HepG2 (cell line): ENCODE data around the gene TMEM87A. TPM values are rescaled to one million over a fixed set of nuclear protein-coding genes. Genes with fewer than 3 reads are reported as not detected.

Experiments used
- ATF1 ChIP-seq: IDR thresholded peaks from 2 replicates; pipeline ENCODE4 v1.6.1; 2016; ENCODE audit warnings: mild to moderate bottlenecking, control low read depth
- FOXC1 ChIP-seq: sonication (generic); formaldehyde crosslinking; IDR thresholded peaks from 2 replicates; pipeline ENCODE4 v1.8.0; 2022; ENCODE audit warnings: mild to moderate bottlenecking, missing genetic modification reagents, borderline replicate concordance
- ZNF121 ChIP-seq: sonication (generic); formaldehyde crosslinking; IDR thresholded peaks from 2 replicates; pipeline ENCODE4 v1.5.0; 2020; ENCODE audit warnings: mild to moderate bottlenecking, missing genetic modification reagents
- ZNF232 ChIP-seq: sonication (generic); formaldehyde crosslinking; IDR thresholded peaks from 2 replicates; pipeline ENCODE4 v1.4.0; 2020; ENCODE audit warnings: missing genetic modification reagents, borderline replicate concordance
- ZNF816 ChIP-seq: sonication (generic); formaldehyde crosslinking; IDR thresholded peaks from 2 replicates; pipeline ENCODE4 v1.8.0; 2022; ENCODE audit warnings: missing genetic modification reagents, mild to moderate bottlenecking, borderline replicate concordance
- polyA plus RNA-seq, 8 experiments: library from polyadenylated mRNA; depleted of rRNA in 3 of 8; stranded (reverse) in 7 of 8; unstranded in 1 of 8; fragments of >200 nt; fragmentation: Illumina TruSeq in 4 of 8; extraction: Trizol in 4 of 8; gene quantifications; 2 replicates each; pipeline versions ENCODE4 v1.2.1 to v1.2.3, GENCODE V29; 2011 to 2016; ENCODE audit warnings: low read depth in 4 of 8, missing spikeins in 1 of 8, mixed read lengths in 1 of 8; ENCODE audit not compliant: insufficient read depth in 1 of 8
- total RNA-seq, 5 experiments: library from RNA; depleted of rRNA; stranded (reverse); fragments of >200 nt; fragmentation: Illumina TruSeq; extraction: Trizol; gene quantifications; 2 replicates each; pipeline ENCODE4 v1.2.3, GENCODE V29; 2016; ENCODE audit warnings: low read depth in 1 of 5
- TF ChIP-seq, protein P1 (sequence below): IDR thresholded peaks from 2 replicates; pipeline ENCODE4 v1.6.1; 2012; ENCODE audit warnings: low read length, improper control_type of control experiment
- TF ChIP-seq, protein P2 (sequence below): sonication (generic); formaldehyde crosslinking; IDR thresholded peaks from 2 replicates; pipeline ENCODE4 v1.8.0; 2023; ENCODE audit warnings: mild to moderate bottlenecking, missing genetic modification reagents
- TF ChIP-seq, protein P3 (sequence below): sonication (generic); formaldehyde crosslinking; IDR thresholded peaks from 2 replicates; pipeline ENCODE4 v1.4.0; 2020; ENCODE audit warnings: missing genetic modification reagents, mild to moderate bottlenecking, borderline replicate concordance
- TF ChIP-seq, protein P4 (sequence below): sonication (generic); formaldehyde crosslinking; IDR thresholded peaks from 2 replicates; pipeline ENCODE4 v1.5.1; 2020; ENCODE audit warnings: missing genetic modification reagents, mild to moderate bottlenecking, borderline replicate concordance
- TF ChIP-seq, protein P5 (sequence below): sonication (generic); formaldehyde crosslinking; IDR thresholded peaks from 2 replicates; pipeline ENCODE4 v1.5.1; 2020; ENCODE audit warnings: mild to moderate bottlenecking, missing genetic modification reagents, moderate library complexity
- TF ChIP-seq, protein P6 (sequence below): sonication (generic); formaldehyde crosslinking; IDR thresholded peaks from 2 replicates; pipeline ENCODE4 v1.5.0; 2020; ENCODE audit warnings: missing genetic modification reagents

TMEM87A gene
- total and polyA plus RNA-seq, 2 of the 13 experiments (the other 11 are each of a cell fraction or from before 2014, with no cell fraction given), result 20.2 to 42.8 TPM

DNA sequence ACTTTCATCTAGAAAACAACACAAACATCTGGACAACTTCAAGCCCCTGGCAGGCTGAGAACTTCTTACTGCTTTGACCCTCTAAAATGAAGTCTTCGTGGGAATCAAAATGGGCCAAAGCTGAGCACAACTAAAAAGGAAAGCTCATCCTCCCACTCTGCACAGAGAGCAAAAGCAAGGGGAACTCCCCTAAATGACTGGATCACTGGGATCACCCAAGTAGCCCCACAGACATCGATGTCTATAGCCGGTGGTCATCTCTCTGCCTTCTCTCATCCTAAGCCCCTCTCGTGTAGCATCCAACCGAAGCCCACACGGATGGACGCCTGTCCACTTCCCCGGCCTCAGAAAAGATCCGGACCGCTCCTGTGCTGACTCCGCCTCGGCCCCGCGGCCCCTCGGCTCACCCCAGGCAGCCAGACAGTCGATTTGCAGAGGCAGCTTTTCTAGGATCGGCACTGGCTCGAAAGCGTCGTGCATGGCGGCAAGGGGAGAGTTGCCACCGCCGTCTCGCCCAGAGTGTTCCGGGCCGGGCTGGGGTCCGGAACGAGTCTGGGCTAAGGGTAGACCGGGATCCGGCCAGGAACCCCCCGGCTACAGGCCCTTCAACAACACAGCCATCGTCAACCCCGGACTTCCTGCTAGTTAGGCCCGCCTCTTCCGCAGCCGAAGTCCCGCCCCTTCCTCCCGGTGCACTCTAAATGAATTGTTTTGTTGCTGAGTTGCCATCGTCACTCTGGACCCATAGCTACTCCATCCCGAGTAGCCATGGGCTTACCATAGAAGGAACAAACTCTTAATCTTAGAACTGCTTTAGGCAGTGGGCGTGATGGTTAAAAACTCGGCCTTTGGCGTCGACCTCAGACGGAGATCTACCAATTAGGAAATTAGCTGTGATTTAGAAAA is 65.3 kb downstream of the TMEM87A start, which contains the start of gene VPS39 (continued):
- TF ChIP-seq, protein P1, sequence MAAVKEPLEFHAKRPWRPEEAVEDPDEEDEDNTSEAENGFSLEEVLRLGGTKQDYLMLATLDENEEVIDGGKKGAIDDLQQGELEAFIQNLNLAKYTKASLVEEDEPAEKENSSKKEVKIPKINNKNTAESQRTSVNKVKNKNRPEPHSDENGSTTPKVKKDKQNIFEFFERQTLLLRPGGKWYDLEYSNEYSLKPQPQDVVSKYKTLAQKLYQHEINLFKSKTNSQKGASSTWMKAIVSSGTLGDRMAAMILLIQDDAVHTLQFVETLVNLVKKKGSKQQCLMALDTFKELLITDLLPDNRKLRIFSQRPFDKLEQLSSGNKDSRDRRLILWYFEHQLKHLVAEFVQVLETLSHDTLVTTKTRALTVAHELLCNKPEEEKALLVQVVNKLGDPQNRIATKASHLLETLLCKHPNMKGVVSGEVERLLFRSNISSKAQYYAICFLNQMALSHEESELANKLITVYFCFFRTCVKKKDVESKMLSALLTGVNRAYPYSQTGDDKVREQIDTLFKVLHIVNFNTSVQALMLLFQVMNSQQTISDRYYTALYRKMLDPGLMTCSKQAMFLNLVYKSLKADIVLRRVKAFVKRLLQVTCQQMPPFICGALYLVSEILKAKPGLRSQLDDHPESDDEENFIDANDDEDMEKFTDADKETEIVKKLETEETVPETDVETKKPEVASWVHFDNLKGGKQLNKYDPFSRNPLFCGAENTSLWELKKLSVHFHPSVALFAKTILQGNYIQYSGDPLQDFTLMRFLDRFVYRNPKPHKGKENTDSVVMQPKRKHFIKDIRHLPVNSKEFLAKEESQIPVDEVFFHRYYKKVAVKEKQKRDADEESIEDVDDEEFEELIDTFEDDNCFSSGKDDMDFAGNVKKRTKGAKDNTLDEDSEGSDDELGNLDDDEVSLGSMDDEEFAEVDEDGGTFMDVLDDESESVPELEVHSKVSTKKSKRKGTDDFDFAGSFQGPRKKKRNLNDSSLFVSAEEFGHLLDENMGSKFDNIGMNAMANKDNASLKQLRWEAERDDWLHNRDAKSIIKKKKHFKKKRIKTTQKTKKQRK, result no peak
- TF ChIP-seq, protein P2, sequence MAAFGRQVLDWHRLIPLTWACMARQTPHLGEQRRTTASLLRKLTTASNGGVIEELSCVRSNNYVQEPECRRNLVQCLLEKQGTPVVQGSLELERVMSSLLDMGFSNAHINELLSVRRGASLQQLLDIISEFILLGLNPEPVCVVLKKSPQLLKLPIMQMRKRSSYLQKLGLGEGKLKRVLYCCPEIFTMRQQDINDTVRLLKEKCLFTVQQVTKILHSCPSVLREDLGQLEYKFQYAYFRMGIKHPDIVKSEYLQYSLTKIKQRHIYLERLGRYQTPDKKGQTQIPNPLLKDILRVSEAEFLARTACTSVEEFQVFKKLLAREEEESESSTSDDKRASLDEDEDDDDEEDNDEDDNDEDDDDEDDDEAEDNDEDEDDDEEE, result 0 out of 2 replicates have a peak, but pooled peaks have one; percentile 29
- TF ChIP-seq ZNF816 (no peak), ZNF121 (no peak), ATF1 (CRISPR knock-in tag) (no peak), FOXC1 (CRISPR knock-in tag) (no peak), ZNF232 (CRISPR knock-in tag) (0 out of 2 replicates have a peak, but pooled peaks have one; percentile 34)
- TF ChIP-seq, protein P3, sequence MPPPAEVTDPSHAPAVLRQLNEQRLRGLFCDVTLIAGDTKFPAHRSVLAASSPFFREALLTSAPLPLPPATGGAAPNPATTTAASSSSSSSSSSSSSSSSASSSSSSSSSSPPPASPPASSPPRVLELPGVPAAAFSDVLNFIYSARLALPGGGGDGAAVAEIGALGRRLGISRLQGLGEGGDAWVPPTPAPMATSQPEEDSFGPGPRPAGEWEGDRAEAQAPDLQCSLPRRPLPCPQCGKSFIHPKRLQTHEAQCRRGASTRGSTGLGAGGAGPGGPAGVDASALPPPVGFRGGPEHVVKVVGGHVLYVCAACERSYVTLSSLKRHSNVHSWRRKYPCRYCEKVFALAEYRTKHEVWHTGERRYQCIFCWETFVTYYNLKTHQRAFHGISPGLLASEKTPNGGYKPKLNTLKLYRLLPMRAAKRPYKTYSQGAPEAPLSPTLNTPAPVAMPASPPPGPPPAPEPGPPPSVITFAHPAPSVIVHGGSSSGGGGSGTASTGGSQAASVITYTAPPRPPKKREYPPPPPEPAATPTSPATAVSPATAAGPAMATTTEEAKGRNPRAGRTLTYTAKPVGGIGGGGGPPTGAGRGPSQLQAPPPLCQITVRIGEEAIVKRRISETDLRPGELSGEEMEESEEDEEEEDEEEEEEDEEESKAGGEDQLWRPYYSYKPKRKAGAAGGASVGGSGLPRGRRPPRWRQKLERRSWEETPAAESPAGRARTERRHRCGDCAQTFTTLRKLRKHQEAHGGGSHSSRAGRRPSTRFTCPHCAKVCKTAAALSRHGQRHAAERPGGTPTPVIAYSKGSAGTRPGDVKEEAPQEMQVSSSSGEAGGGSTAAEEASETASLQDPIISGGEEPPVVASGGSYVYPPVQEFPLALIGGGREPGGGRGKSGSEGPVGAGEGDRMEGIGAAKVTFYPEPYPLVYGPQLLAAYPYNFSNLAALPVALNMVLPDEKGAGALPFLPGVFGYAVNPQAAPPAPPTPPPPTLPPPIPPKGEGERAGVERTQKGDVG (CRISPR knock-in tag), result no peak; the same call in 1 of the 2 replicates
- TF ChIP-seq, protein P4, sequence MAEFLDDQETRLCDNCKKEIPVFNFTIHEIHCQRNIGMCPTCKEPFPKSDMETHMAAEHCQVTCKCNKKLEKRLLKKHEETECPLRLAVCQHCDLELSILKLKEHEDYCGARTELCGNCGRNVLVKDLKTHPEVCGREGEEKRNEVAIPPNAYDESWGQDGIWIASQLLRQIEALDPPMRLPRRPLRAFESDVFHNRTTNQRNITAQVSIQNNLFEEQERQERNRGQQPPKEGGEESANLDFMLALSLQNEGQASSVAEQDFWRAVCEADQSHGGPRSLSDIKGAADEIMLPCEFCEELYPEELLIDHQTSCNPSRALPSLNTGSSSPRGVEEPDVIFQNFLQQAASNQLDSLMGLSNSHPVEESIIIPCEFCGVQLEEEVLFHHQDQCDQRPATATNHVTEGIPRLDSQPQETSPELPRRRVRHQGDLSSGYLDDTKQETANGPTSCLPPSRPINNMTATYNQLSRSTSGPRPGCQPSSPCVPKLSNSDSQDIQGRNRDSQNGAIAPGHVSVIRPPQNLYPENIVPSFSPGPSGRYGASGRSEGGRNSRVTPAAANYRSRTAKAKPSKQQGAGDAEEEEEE (CRISPR knock-in tag), result no peak
- TF ChIP-seq, protein P5, sequence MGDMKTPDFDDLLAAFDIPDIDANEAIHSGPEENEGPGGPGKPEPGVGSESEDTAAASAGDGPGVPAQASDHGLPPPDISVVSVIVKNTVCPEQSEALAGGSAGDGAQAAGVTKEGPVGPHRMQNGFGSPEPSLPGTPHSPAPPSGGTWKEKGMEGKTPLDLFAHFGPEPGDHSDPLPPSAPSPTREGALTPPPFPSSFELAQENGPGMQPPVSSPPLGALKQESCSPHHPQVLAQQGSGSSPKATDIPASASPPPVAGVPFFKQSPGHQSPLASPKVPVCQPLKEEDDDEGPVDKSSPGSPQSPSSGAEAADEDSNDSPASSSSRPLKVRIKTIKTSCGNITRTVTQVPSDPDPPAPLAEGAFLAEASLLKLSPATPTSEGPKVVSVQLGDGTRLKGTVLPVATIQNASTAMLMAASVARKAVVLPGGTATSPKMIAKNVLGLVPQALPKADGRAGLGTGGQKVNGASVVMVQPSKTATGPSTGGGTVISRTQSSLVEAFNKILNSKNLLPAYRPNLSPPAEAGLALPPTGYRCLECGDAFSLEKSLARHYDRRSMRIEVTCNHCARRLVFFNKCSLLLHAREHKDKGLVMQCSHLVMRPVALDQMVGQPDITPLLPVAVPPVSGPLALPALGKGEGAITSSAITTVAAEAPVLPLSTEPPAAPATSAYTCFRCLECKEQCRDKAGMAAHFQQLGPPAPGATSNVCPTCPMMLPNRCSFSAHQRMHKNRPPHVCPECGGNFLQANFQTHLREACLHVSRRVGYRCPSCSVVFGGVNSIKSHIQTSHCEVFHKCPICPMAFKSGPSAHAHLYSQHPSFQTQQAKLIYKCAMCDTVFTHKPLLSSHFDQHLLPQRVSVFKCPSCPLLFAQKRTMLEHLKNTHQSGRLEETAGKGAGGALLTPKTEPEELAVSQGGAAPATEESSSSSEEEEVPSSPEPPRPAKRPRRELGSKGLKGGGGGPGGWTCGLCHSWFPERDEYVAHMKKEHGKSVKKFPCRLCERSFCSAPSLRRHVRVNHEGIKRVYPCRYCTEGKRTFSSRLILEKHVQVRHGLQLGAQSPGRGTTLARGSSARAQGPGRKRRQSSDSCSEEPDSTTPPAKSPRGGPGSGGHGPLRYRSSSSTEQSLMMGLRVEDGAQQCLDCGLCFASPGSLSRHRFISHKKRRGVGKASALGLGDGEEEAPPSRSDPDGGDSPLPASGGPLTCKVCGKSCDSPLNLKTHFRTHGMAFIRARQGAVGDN, result peak; percentile 83
- TF ChIP-seq, protein P6, sequence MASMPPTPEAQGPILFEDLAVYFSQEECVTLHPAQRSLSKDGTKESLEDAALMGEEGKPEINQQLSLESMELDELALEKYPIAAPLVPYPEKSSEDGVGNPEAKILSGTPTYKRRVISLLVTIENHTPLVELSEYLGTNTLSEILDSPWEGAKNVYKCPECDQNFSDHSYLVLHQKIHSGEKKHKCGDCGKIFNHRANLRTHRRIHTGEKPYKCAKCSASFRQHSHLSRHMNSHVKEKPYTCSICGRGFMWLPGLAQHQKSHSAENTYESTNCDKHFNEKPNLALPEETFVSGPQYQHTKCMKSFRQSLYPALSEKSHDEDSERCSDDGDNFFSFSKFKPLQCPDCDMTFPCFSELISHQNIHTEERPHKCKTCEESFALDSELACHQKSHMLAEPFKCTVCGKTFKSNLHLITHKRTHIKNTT, result no peak
